Trophoblast cell (in vitro differentiated cells and primary cell): ENCODE data around the gene EPO.

Experiments used
- DNase-seq, 2 donors: peaks; one replicate each; pipeline ENCODE4 v3.0.0-alpha.2; 2016
- H2AFZ ChIP-seq: 2 replicates; pipeline ENCODE4 v1.6.1; 2013; ENCODE audit warnings: low read length, moderate library complexity, mild to moderate bottlenecking; ENCODE audit not compliant: insufficient read depth, poor library complexity
- H2AK5ac ChIP-seq: 2 replicates; pipeline ENCODE4 v1.6.1; 2013; ENCODE audit warnings: mild to moderate bottlenecking, low read length
- H2BK120ac ChIP-seq: 2 replicates; pipeline ENCODE4 v1.6.1; 2013; ENCODE audit warnings: low read length, mild to moderate bottlenecking, moderate library complexity; ENCODE audit not compliant: insufficient read depth, poor library complexity
- H2BK12ac ChIP-seq: 2 replicates; pipeline ENCODE4 v1.6.1; 2013; ENCODE audit warnings: mild to moderate bottlenecking, low read length, moderate library complexity
- H2BK5ac ChIP-seq: 2 replicates; pipeline ENCODE4 v1.6.1; 2013; ENCODE audit warnings: low read length, low read depth, moderate library complexity, mild to moderate bottlenecking; ENCODE audit not compliant: poor library complexity
- H3K14ac ChIP-seq: 2 replicates; pipeline ENCODE4 v1.6.1; 2013; ENCODE audit warnings: mild to moderate bottlenecking, low read length
- H3K18ac ChIP-seq: 2 replicates; pipeline ENCODE4 v1.6.1; 2013; ENCODE audit warnings: mild to moderate bottlenecking, low read length
- H3K23ac ChIP-seq: 2 replicates; pipeline ENCODE4 v1.6.1; 2013; ENCODE audit warnings: low read length
- H3K27ac ChIP-seq: 2 replicates; pipeline ENCODE4 v1.5.1; 2013; ENCODE audit warnings: low read depth, mild to moderate bottlenecking, inconsistent platforms, low read length, moderate library complexity
- H3K27me3 ChIP-seq: 2 replicates; pipeline ENCODE4 v1.6.1; 2013; ENCODE audit warnings: inconsistent platforms, mild to moderate bottlenecking, low read length, moderate library complexity; ENCODE audit not compliant: insufficient read depth
- H3K36me3 ChIP-seq, 2 experiments: 1 replicate in 1 of 2; 2 replicates in 1 of 2; pipeline ENCODE4 v1.6.1; 2013; ENCODE audit warnings: low read length in 2 of 2, mild to moderate bottlenecking in 2 of 2, moderate library complexity in 1 of 2; ENCODE audit not compliant: insufficient read depth in 2 of 2, control insufficient read depth in 1 of 2
- H3K4ac ChIP-seq: 2 replicates; pipeline ENCODE4 v1.6.1; 2013; ENCODE audit warnings: low read depth, mild to moderate bottlenecking, low read length, moderate library complexity
- H3K4me1 ChIP-seq, 2 experiments: 1 replicate in 1 of 2; 2 replicates in 1 of 2; pipeline ENCODE4 v1.6.1; 2013; ENCODE audit warnings: low read length in 2 of 2, mild to moderate bottlenecking in 2 of 2, moderate library complexity in 1 of 2; ENCODE audit not compliant: insufficient read depth in 2 of 2, control insufficient read depth in 1 of 2
- H3K4me2 ChIP-seq: 2 replicates; pipeline ENCODE4 v1.6.1; 2013; ENCODE audit warnings: inconsistent platforms, mild to moderate bottlenecking, low read length, moderate library complexity
- H3K4me3 ChIP-seq: 2 replicates; pipeline ENCODE4 v1.5.1; 2013; ENCODE audit warnings: mild to moderate bottlenecking, low read depth, low read length, inconsistent platforms
- H3K79me1 ChIP-seq: one replicate; pipeline ENCODE4 v1.6.1; 2013; ENCODE audit warnings: low read length
- H3K79me2 ChIP-seq: 2 replicates; pipeline ENCODE4 v1.6.1; 2013; ENCODE audit warnings: low read length, mild to moderate bottlenecking; ENCODE audit not compliant: control insufficient read depth, insufficient read depth, poor library complexity
- H3K9ac ChIP-seq: 2 replicates; pipeline ENCODE4 v1.6.1; 2013; ENCODE audit warnings: mild to moderate bottlenecking, low read length
- H3K9me3 ChIP-seq: 2 replicates; pipeline ENCODE4 v1.6.1; 2013; ENCODE audit warnings: low read depth, mild to moderate bottlenecking, control low read depth, inconsistent platforms, low read length; ENCODE audit not compliant: insufficient read depth
- H4K12ac ChIP-seq: 2 replicates; pipeline ENCODE4 v1.6.1; 2013; ENCODE audit warnings: low read depth, mild to moderate bottlenecking, low read length, moderate library complexity
- H4K8ac ChIP-seq: 2 replicates; pipeline ENCODE4 v1.6.1; 2013; ENCODE audit warnings: low read depth, mild to moderate bottlenecking, low read length, moderate library complexity
- H4K91ac ChIP-seq: one replicate; pipeline ENCODE4 v1.6.1; 2013; ENCODE audit warnings: low read depth, mild to moderate bottlenecking, low read length, moderate library complexity
- WGBS: extraction: QIAGEN DNeasy Blood & Tissue Kit; methylation state at CpG from one replicate; pipeline ENCODE4 v1.1.7; 2013; ENCODE audit warnings: missing lambda C conversion rate; ENCODE audit not compliant: insufficient read length, insufficient coverage; ENCODE audit errors: extremely low coverage; 5-methylcytosine and 5-hydroxymethylcytosine counted together

The EPO gene

DNA sequence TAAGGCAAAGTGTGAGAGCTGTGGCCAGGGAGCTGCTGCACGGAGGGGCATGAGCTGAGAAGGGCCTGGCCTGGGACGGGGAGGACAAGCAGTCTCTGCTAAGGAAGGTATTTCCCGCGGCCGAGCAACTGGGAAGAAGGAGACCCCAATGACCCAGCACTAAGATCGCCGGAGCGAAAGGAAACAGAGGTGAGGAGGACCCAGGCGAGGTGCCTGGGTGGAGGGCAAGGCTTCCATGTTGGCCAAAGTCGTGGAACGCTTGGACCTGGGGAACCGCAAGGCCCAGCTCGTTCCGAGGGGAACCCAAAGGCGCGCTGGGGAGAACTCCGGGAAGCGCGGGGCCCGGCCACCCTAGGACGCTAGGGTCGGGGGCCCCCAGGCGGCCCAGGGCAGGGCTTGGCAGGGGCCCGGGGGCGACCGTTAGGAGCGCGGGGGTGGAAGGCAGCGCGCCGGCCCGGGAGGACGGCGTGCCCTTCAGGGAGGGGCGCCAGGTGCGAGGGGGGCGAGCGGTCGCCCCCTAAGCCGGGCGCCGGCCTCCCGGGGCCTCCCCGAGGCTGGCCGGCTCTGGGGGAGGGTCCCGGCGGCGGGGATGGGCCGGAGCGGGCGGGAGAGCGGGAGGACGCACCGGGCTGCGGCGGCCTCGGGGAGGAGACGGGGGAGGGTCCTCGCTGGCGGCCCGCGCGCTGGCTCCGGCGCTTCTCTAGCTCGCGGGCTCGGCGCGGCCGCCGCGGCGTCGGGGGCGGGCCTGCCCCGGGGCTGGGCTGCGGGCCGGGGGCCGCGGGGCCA is 26.8 kb upstream of the EPO start:
- H3K4me3 ChIP-seq, result peak overlapping the region; percentile 83
- peak overlapping the region; percentile 29 for H3K27ac ChIP-seq
- peaks cover 10% of the 10 kb centered on the region for H3K79me1 ChIP-seq
- peak overlapping the region; percentile 76 for H2BK120ac ChIP-seq
- no peaks in the 10 kb centered on the region for H3K9me3 ChIP-seq
- H3K18ac ChIP-seq, result peak overlapping the region; percentile 87
- WGBS, result no CpG with 5 or more reads among the region's 81 CpGs
- peak overlapping the region; percentile 50 for H2AFZ ChIP-seq
- peaks cover 6 to 9% of the 10 kb centered on the region in 2 experiments for H3K36me3 ChIP-seq
- peak overlapping the region; percentile 86 for H4K8ac ChIP-seq
- peak overlapping the region; percentile 75 for H3K9ac ChIP-seq
- H3K4me2 ChIP-seq, result peak overlapping the region; percentile 88
- peak overlapping the region; percentile 55 for H2BK5ac ChIP-seq
- H4K91ac ChIP-seq, result peak overlapping the region; percentile 88
- no peak overlapping the region for H2BK12ac ChIP-seq
- H3K79me2 ChIP-seq, result peaks cover 23% of the 10 kb centered on the region
- peaks cover 12 to 14% of the 10 kb centered on the region in 2 experiments for H3K4me1 ChIP-seq
- H4K12ac ChIP-seq, result peak overlapping the region; percentile 52
- peak overlapping the region; percentile 66 for H3K14ac ChIP-seq
- peak overlapping the region; percentile 95 for H3K4ac ChIP-seq
- H3K27me3 ChIP-seq, result no peaks in the 10 kb centered on the region
- DNase-seq, result no peak
- H2AK5ac ChIP-seq, result peak overlapping the region; percentile 52
- peak overlapping the region; percentile 1 for H3K23ac ChIP-seq

DNA sequence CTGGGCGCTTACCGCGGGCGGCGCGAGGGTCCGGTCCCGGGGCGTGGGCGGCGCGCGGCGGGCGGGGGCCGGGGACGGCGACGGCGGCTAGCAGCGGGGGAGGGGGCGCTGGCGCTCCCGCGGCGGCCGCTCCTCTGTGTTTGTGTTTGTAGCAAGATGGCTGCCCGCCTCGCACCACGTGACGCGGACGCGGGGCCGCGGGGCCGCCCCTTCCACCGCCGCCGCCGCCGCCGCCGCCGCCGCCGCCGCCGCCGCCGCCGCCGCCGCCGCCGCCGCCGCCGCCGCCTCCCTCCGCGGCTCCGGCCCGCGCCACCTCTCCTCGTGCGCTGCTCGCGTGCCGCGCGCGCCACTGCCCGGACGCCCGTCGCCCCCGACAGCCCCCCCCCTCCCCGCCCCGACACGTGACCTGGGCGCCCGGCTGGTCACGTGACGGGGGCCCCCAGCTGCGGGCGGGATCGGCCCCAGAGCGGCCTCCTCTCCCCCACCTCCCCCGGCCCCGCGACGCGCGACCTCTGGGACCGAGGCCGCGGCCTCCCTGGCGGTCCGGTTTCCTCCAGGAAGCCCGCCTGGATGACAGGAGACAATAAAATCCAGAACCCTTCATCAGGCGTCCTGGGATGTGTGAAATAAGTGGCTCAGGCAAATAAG is 26.0 kb upstream of the EPO start, which contains the start of gene GIGYF1:
GIGYF1 (minus strand) TSS at position 153 of the 648 bp plus-strand sequence. CDS start 6,012 bp downstream, outside the sequence.
- Histone ChIP-seq H3K9ac (peak within 1 kb of the TSS; percentile 75), H3K18ac (peak within 1 kb of the TSS; percentile 87), H3K14ac (peak within 1 kb of the TSS; percentile 66), H3K4ac (peak within 1 kb of the TSS; percentile 95), H3K27ac (peak within 1 kb of the TSS; percentile 29), H2BK5ac (peak within 1 kb of the TSS; percentile 55), H3K27me3 (no peaks in the 10 kb centered on the region), H2AK5ac (peak within 1 kb of the TSS; percentile 52), H3K79me2 (peaks cover 23% of the 10 kb centered on the region), H2BK120ac (peak within 1 kb of the TSS; percentile 76), H3K9me3 (no peaks in the 10 kb centered on the region), H4K8ac (peak within 1 kb of the TSS; percentile 88), H3K4me3 (peak within 1 kb of the TSS; percentile 83), H2BK12ac (peak within 1 kb of the TSS; percentile 47), H3K36me3 (peaks cover under 1 to 6% of the 10 kb centered on the region in 2 experiments), H4K91ac (peak within 1 kb of the TSS; percentile 88), H2AFZ (peak within 1 kb of the TSS; percentile 50), H3K4me1 (peaks cover 12 to 14% of the 10 kb centered on the region in 2 experiments), H4K12ac (peak within 1 kb of the TSS; percentile 65), H3K23ac (peak within 1 kb of the TSS; percentile 1), H3K4me2 (peak within 1 kb of the TSS; percentile 88), H3K79me1 (peaks cover 10% of the 10 kb centered on the region)
- DNase-seq, result peak; percentile 42 to 65
- WGBS, result no CpG with 5 or more reads among the region's 102 CpGs

DNA sequence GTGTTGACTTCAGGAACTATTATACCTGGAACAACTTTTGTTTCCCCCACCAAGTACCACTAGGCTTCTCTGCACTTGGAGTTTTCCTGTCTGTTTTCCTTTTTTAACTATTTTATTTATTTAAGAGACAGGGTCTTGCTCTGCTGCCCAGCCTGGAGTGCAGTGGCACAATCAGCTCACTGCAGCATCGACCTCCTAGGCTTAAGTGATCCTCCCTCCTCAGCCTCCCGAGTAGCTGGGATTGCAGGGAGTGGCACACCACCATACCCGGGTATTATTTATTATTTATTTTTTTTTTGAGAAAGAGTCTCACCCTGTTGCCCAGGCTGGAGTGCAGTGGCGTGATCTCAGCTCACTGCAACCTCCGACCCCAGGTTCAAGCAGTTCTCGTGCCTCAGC is 24.1 kb upstream of the EPO start:
- Histone ChIP-seq H3K4ac (no peak overlapping the region), H3K4me3 (no peak overlapping the region), H3K79me1 (peaks cover 10% of the 10 kb centered on the region), H2BK120ac (no peak overlapping the region), H2BK12ac (no peak overlapping the region), H3K9ac (no peak overlapping the region), H3K14ac (no peak overlapping the region), H3K9me3 (no peaks in the 10 kb centered on the region), H4K91ac (no peak overlapping the region), H2AK5ac (no peak overlapping the region), H3K18ac (no peak overlapping the region), H3K36me3 (no peaks in the 10 kb centered on the region), H4K12ac (no peak overlapping the region), H3K4me1 (peaks cover 12 to 14% of the 10 kb centered on the region in 2 experiments), H3K23ac (no peak overlapping the region), H2BK5ac (no peak overlapping the region), H3K27ac (no peak overlapping the region), H3K27me3 (no peaks in the 10 kb centered on the region), H3K79me2 (peaks cover 17% of the 10 kb centered on the region), H3K4me2 (no peak overlapping the region), H2AFZ (no peak overlapping the region), H4K8ac (no peak overlapping the region)
- no CpG with 5 or more reads among the region's 6 CpGs for WGBS
- DNase-seq, result no peak

DNA sequence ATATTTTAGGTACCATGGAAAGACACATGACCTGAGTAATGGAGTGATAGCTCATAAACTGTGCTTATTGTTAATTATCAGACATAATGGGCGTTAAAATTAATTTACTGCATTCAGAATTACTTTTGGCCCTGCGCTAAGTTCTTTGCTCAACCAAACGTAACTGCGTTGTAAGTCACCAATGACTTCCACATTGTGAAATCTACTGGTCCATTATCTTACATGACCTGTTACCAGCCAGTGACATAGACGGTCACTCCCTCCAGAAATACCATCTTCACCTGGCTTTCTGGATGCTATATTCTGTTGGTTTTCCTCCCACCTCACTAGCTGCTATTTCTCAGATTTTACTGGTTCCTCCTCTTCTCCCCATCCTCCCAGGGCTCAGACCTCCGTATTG is 21.2 kb upstream of the EPO start:
- no peak overlapping the region for H3K4me2 ChIP-seq
- no peak overlapping the region for H3K18ac ChIP-seq
- no peak overlapping the region for H3K9ac ChIP-seq
- H3K4me3 ChIP-seq, result no peak overlapping the region
- peak in 1 of 2 donors; percentile 61 for DNase-seq
- H3K23ac ChIP-seq, result no peak overlapping the region
- H2AK5ac ChIP-seq, result no peak overlapping the region
- no peak overlapping the region for H2BK5ac ChIP-seq
- no peaks in the 10 kb centered on the region for H3K27me3 ChIP-seq
- no peak overlapping the region for H2AFZ ChIP-seq
- H4K12ac ChIP-seq, result no peak overlapping the region
- H3K14ac ChIP-seq, result no peak overlapping the region
- no peak overlapping the region for H2BK12ac ChIP-seq
- H2BK120ac ChIP-seq, result no peak overlapping the region
- no peak overlapping the region for H3K27ac ChIP-seq
- no peaks in the 10 kb centered on the region for H3K36me3 ChIP-seq
- H4K8ac ChIP-seq, result no peak overlapping the region
- H3K4ac ChIP-seq, result no peak overlapping the region
- no peak overlapping the region for H4K91ac ChIP-seq
- peaks cover 4% of the 10 kb centered on the region for H3K79me1 ChIP-seq
- no peaks in the 10 kb centered on the region for H3K79me2 ChIP-seq
- WGBS, result no CpG with 5 or more reads among the region's 6 CpGs
- H3K9me3 ChIP-seq, result no peaks in the 10 kb centered on the region
- H3K4me1 ChIP-seq, result no peaks in the 10 kb centered on the region
